Caco-2 (cell line): Measurements from ENCODE around the gene MED25. TPM values are rescaled to one million over a fixed set of nuclear protein-coding genes. Genes with fewer than 3 reads are reported as not detected.

Experiments used
- BruUV-seq: library from RNA; stranded (reverse); fragments of 400-500 nt; replicated peaks from 2 replicates; lab custom pipeline; 2021; lab: Mats Ljungman, UMichigan
- CTCF ChIA-PET: fragments of 300-600 bp; sonication (Branson Sonifier 250); formaldehyde crosslinking; loops from one replicate; lab custom pipeline; 2022; ENCODE audit warnings: antibody characterized with exemption; lab: Charles Lee
- POLR2A ChIA-PET: fragments of 300-600 bp; sonication (Branson Sonifier 250); formaldehyde crosslinking; loops from one replicate; lab custom pipeline; 2022; ENCODE audit warnings: antibody characterized with exemption; lab: Charles Lee
- DNase-seq, 2 experiments: peaks; one replicate each; pipeline versions ENCODE4 v3.0.0 to v3.0.0-alpha.2; 2020 to 2022
- H3K27me3 ChIP-seq: replicated peaks from 2 replicates; pipeline ENCODE4 v1.6.0; 2011; ENCODE audit warnings: low read length; ENCODE audit not compliant: control insufficient read depth, insufficient read depth
- H3K36me3 ChIP-seq: 2 replicates; pipeline ENCODE4 v1.5.1; 2011; ENCODE audit warnings: low read length; ENCODE audit not compliant: control insufficient read depth, insufficient read depth
- H3K4me1 ChIP-seq: fragments of 250-450 bp; sonication (Bioruptor Pico); 2 replicates; pipeline ENCODE4 v1.5.1; 2020; ENCODE audit warnings: mild to moderate bottlenecking
- H3K4me3 ChIP-seq: 2 replicates; pipeline ENCODE4 v1.5.1; 2011; ENCODE audit warnings: low read depth, mild to moderate bottlenecking, control low read depth, low read length
- H3K9me3 ChIP-seq: fragments of 250-450 bp; sonication (Bioruptor Pico); 2 replicates; pipeline ENCODE4 v1.5.1; 2020; ENCODE audit warnings: mild to moderate bottlenecking, moderate library complexity
- H3K27ac Mint-ChIP-seq: one replicate; pipeline ENCODE4 v1.8.0; 2022; ENCODE audit warnings: mixed read lengths; ENCODE audit not compliant: unreplicated experiment
- H3K27me3 Mint-ChIP-seq: one replicate; pipeline ENCODE4 v1.8.0; 2022; ENCODE audit warnings: mixed read lengths; ENCODE audit not compliant: insufficient read depth, unreplicated experiment
- H3K36me3 Mint-ChIP-seq: one replicate; pipeline ENCODE4 v1.8.0; 2022; ENCODE audit warnings: mild to moderate bottlenecking, mixed read lengths; ENCODE audit not compliant: insufficient read depth, unreplicated experiment
- H3K4me1 Mint-ChIP-seq: one replicate; pipeline ENCODE4 v1.8.0; 2022; ENCODE audit warnings: low read depth, mixed read lengths; ENCODE audit not compliant: unreplicated experiment
- H3K4me3 Mint-ChIP-seq: one replicate; pipeline ENCODE4 v1.8.0; 2022; ENCODE audit warnings: mild to moderate bottlenecking, moderate library complexity, mixed read lengths; ENCODE audit not compliant: unreplicated experiment
- H3K9me3 Mint-ChIP-seq: one replicate; pipeline ENCODE4 v1.8.0; 2022; ENCODE audit warnings: mixed read lengths; ENCODE audit not compliant: unreplicated experiment
- intact Hi-C: fragments of 100-400 bp; cut with micrococcal nuclease; formaldehyde crosslinking; loops from one replicate; pipeline ENCODE4 v1.10.0; 2022; ENCODE audit not compliant: unreplicated experiment
- total RNA-seq: library from RNA; stranded (reverse); gene quantifications from 2 replicates; pipeline ENCODE4 v1.2.3, GENCODE V29; 2022
- TF ChIP-seq, protein P1 (sequence below), 2 experiments: fragments of 200-600 bp in 1 of 2; IDR thresholded peaks; 1 replicate in 1 of 2; 2 replicates in 1 of 2; pipeline versions ENCODE4 v1.5.1 to v1.8.0; 2011 to 2022; ENCODE audit warnings: antibody characterized with exemption in 1 of 2, control low read depth in 1 of 2, inconsistent platforms in 1 of 2, low read depth in 1 of 2, low read length in 1 of 2, mild to moderate bottlenecking in 1 of 2, moderate library complexity in 1 of 2; ENCODE audit not compliant: insufficient read depth in 1 of 2, severe bottlenecking in 1 of 2, unreplicated experiment in 1 of 2

The MED25 gene
- total RNA-seq, 1 experiment from 2014 or later: 102 TPM

DNA sequence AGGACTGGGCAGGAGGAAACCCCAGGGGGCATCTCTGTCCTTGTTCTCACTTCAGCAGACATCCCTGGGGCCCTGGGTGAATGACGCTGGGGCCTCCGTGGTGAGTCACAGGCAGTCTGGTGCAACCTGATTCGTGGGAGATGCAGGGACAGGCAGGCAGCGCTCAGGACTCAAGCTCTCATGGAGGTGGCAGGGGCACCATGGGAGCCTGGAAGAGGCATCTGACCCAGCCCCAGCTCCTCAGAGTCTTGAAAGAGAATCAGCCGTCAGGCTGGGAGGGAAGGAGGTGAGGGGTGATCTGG, 18.9 kb downstream of the MED25 start:
- Histone ChIP-seq H3K4me1 (no peaks in the 10 kb centered on the region), H3K4me3 (no peak overlapping the region), H3K27me3 (no peaks in the 10 kb centered on the region), H3K9me3 (no peaks in the 10 kb centered on the region), H3K36me3 (peaks cover 4% of the 10 kb centered on the region)
- no peaks in the 10 kb centered on the region for H3K27me3 Mint-ChIP-seq
- DNase-seq: no peak
- CTCF ChIA-PET: no interaction called here
- intact Hi-C loops: no loop called here
- H3K36me3 Mint-ChIP-seq: peaks cover 66% of the 10 kb centered on the region
- H3K4me1 Mint-ChIP-seq: no peaks in the 10 kb centered on the region
- no peaks in the 10 kb centered on the region for H3K9me3 Mint-ChIP-seq
- no peak overlapping the region for H3K27ac Mint-ChIP-seq
- H3K4me3 Mint-ChIP-seq: no peak overlapping the region
- POLR2A ChIA-PET: no interaction called here
- BruUV-seq: no TSS peak
- TF ChIP-seq, protein P1, sequence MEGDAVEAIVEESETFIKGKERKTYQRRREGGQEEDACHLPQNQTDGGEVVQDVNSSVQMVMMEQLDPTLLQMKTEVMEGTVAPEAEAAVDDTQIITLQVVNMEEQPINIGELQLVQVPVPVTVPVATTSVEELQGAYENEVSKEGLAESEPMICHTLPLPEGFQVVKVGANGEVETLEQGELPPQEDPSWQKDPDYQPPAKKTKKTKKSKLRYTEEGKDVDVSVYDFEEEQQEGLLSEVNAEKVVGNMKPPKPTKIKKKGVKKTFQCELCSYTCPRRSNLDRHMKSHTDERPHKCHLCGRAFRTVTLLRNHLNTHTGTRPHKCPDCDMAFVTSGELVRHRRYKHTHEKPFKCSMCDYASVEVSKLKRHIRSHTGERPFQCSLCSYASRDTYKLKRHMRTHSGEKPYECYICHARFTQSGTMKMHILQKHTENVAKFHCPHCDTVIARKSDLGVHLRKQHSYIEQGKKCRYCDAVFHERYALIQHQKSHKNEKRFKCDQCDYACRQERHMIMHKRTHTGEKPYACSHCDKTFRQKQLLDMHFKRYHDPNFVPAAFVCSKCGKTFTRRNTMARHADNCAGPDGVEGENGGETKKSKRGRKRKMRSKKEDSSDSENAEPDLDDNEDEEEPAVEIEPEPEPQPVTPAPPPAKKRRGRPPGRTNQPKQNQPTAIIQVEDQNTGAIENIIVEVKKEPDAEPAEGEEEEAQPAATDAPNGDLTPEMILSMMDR (IDR thresholded peaks at IDR 0.05; ENCODE audit: insufficient read depth in 1 of 2, low read depth in 1 of 2, low read length in 1 of 2, severe bottlenecking in 1 of 2, unreplicated experiment in 1 of 2): no peak

DNA sequence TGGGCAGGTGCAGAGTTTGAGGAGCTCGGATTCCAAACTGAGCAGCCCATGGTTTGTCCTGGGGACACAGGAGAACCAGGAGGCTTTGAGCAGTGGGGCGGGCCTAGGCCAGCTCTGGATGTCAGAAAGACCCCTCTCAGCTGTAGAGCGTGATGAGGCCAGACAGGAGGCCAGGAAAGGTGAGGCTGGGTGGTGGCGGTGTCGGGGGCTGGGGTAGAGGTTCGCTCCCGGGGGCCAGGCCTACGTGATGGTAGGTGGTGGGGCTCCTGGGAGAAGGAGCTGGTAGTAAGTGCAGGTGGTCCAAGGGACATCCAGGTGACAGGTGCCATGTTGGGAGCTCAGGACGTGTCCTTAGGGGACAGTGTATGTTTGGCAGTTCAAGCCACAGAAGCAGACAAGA, 19.3 kb downstream of the MED25 start:
- H3K4me3 Mint-ChIP-seq: no peak overlapping the region
- no peak overlapping the region for H3K4me3 ChIP-seq
- intact Hi-C loops: no loop called here
- H3K27ac Mint-ChIP-seq: no peak overlapping the region
- no peaks in the 10 kb centered on the region for H3K4me1 Mint-ChIP-seq
- no peaks in the 10 kb centered on the region for H3K4me1 ChIP-seq
- no peak for DNase-seq
- peaks cover 69% of the 10 kb centered on the region for H3K36me3 Mint-ChIP-seq
- TF ChIP-seq, protein P1 (IDR thresholded peaks at IDR 0.05; ENCODE audit: insufficient read depth in 1 of 2, low read depth in 1 of 2, low read length in 1 of 2, severe bottlenecking in 1 of 2, unreplicated experiment in 1 of 2): no peak
- no peaks in the 10 kb centered on the region for H3K9me3 ChIP-seq
- H3K9me3 Mint-ChIP-seq: no peaks in the 10 kb centered on the region
- H3K27me3 ChIP-seq: no peaks in the 10 kb centered on the region
- BruUV-seq: no TSS peak
- CTCF ChIA-PET: no interaction called here
- H3K36me3 ChIP-seq: peaks cover 4% of the 10 kb centered on the region
- POLR2A ChIA-PET: no interaction called here
- H3K27me3 Mint-ChIP-seq: no peaks in the 10 kb centered on the region

DNA sequence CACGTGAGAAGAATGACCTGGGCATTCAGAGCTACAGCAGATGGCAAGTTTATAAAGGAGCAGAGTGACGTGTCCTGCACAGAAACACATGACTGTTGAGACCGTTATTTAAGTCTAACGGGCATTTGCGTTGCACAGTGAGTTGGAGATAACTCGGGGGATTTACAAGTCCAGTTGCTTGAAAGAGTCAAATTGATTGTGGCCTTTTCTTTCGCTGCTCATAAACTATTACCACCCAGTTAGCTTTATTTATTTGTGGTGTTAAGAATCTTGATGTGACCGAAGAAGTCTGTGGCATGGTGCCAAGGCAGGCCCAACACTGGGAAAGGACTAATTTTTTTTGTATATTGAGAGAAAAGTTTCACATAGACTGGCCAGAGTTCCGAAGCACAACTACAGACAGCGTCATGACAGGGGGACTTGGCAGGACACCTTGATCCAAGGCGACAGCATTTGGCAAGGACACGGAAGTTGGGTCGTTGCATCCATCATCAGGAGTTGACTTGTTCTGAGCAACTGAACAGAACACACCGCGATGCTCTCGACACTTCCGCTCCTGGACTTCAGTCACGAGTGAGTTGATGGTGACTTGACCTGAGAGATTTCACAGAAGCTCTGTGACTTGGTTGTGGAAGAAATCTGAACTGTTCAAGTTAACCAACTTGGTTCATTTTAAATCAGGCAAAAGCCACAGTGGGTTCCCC, 20.9 kb downstream of the MED25 start:
- no peaks in the 10 kb centered on the region for H3K27me3 ChIP-seq
- Mint-ChIP-seq H3K36me3 (peaks cover 63% of the 10 kb centered on the region), H3K27me3 (no peaks in the 10 kb centered on the region), H3K27ac (no peak overlapping the region), H3K4me1 (no peaks in the 10 kb centered on the region), H3K9me3 (no peaks in the 10 kb centered on the region), H3K4me3 (no peak overlapping the region)
- CTCF ChIA-PET: no interaction called here
- no peaks in the 10 kb centered on the region for H3K4me1 ChIP-seq
- no peak for DNase-seq
- POLR2A ChIA-PET: no interaction called here
- TSS peak; percentile 28 for BruUV-seq
- no peak overlapping the region for H3K4me3 ChIP-seq
- intact Hi-C loops: no loop called here
- TF ChIP-seq, protein P1 (IDR thresholded peaks at IDR 0.05; ENCODE audit: insufficient read depth in 1 of 2, low read depth in 1 of 2, low read length in 1 of 2, severe bottlenecking in 1 of 2, unreplicated experiment in 1 of 2): no peak
- peaks cover 3% of the 10 kb centered on the region for H3K36me3 ChIP-seq
- H3K9me3 ChIP-seq: no peaks in the 10 kb centered on the region
